ENCODE measurements around the gene EIF5. TPM values are rescaled to one million over a fixed set of nuclear protein-coding genes. Genes with fewer than 3 reads are reported as not detected.

Gene EIF5
- total RNA-seq, 1 experiment from 2014 or later = 356 TPM

DNA sequence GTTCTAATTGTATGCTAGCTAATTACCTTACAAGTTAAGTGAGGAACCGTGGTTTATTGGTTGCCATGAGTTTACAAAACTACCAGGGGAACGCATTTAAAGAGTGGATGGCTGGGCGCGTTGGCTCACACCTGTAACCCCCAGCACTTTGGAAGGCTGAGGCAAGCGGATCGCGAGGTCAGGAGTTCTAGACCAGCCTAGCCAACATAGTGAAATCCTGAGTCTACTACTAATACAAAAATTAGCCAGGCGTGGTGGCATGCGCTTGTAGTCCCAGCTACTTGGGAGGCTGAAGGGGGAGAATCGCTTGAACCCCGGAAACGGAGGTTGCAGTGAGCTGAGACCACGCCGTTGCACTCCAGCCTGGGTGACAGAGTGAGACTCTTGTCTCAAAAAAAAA lies 2.2 kb downstream of the EIF5 start:
- Mint-ChIP-seq H3K27ac (peak overlapping the region in 2 of 3 experiments; percentile 49 to 88; a peak in 3 of 7 replicates), H3K9me3 (peaks cover 0 to 2% of the 10 kb centered on the region in 2 experiments; a peak in 1 of 5 replicates), H3K4me1 (peaks cover 20 to 26% of the 10 kb centered on the region in 2 experiments), H3K4me3 (peak overlapping the region; percentile 93 to 97), H3K36me3 (ENCODE audit: insufficient read depth in 1 of 3, low read depth in 3 of 3) (peaks cover 60 to 65% (median 62%) of the 10 kb centered on the region in 3 experiments), H3K27me3 (ENCODE audit: low read depth) (peaks cover 2% of the 10 kb centered on the region; the same call in 1 of the 2 replicates)
- H3K23ac ChIP-seq (ENCODE audit: insufficient read length, low read depth, low read length) = no peak overlapping the region
- no peak overlapping the region for H2BK5ac ChIP-seq (ENCODE audit: insufficient read length, low read length)
- TF ChIP-seq, protein P1, sequence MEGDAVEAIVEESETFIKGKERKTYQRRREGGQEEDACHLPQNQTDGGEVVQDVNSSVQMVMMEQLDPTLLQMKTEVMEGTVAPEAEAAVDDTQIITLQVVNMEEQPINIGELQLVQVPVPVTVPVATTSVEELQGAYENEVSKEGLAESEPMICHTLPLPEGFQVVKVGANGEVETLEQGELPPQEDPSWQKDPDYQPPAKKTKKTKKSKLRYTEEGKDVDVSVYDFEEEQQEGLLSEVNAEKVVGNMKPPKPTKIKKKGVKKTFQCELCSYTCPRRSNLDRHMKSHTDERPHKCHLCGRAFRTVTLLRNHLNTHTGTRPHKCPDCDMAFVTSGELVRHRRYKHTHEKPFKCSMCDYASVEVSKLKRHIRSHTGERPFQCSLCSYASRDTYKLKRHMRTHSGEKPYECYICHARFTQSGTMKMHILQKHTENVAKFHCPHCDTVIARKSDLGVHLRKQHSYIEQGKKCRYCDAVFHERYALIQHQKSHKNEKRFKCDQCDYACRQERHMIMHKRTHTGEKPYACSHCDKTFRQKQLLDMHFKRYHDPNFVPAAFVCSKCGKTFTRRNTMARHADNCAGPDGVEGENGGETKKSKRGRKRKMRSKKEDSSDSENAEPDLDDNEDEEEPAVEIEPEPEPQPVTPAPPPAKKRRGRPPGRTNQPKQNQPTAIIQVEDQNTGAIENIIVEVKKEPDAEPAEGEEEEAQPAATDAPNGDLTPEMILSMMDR (conservative IDR thresholded peaks at IDR 0.05) = no peak
- no peaks in the 10 kb centered on the region for H3K9me3 ChIP-seq (ENCODE audit: control insufficient read depth, low read depth, low read length)
- no peak overlapping the region for H3K56ac ChIP-seq (ENCODE audit: insufficient read length, low read depth, low read length)
- H2BK120ac ChIP-seq (ENCODE audit: low read depth, low read length, poor library complexity, severe bottlenecking) = no peak overlapping the region
- no peak overlapping the region for H2AFZ ChIP-seq (ENCODE audit: low read length)
- peaks cover 6% of the 10 kb centered on the region for H3K23me2 ChIP-seq (ENCODE audit: insufficient read length, low read depth, low read length, poor library complexity, severe bottlenecking)
- H3K9ac ChIP-seq (ENCODE audit: extremely low read depth, insufficient read length, low read length) = no peak overlapping the region
- no peak overlapping the region for H4K8ac ChIP-seq (replicated peaks; ENCODE audit: insufficient read length, low read depth, low read length)
- H3K18ac ChIP-seq (ENCODE audit: insufficient read length, low read depth, low read length) = no peak overlapping the region
- no peak overlapping the region for H4K5ac ChIP-seq (ENCODE audit: insufficient read length, low read depth, low read length)
- H2AK5ac ChIP-seq (ENCODE audit: insufficient read length, low read length) = no peak overlapping the region
- H3K4me1 ChIP-seq (ENCODE audit: insufficient read depth, low read length) = no peaks in the 10 kb centered on the region
- no peak overlapping the region for H2BK20ac ChIP-seq (ENCODE audit: low read depth, low read length, poor library complexity, severe bottlenecking)
- no peak overlapping the region for H3T11ph ChIP-seq (ENCODE audit: low read length)
- H2BK12ac ChIP-seq (ENCODE audit: insufficient read length, low read depth, low read length) = no peak overlapping the region
- no peak for DNase-seq
- H3K4ac ChIP-seq (ENCODE audit: low read depth, low read length) = no peak overlapping the region
- no peak overlapping the region for H4K91ac ChIP-seq (ENCODE audit: insufficient read length, low read depth, low read length)
- H2BK15ac ChIP-seq (ENCODE audit: low read depth, low read length) = no peak overlapping the region
- peaks cover 7% of the 10 kb centered on the region; the same call in 1 of the 2 replicates for H3K79me2 ChIP-seq (ENCODE audit: insufficient read depth, low read length)
- no peak overlapping the region for H3K27ac ChIP-seq (ENCODE audit: insufficient read length, low read depth, low read length)
- H3K27me3 ChIP-seq (ENCODE audit: insufficient read depth, low read length) = no peaks in the 10 kb centered on the region
- no CpG with 5 or more reads among the region's 14 CpGs for WGBS (ENCODE audit: extremely low coverage, insufficient read length, low lambda C conversion rate)
- no peaks in the 10 kb centered on the region for H3K79me1 ChIP-seq (ENCODE audit: insufficient read depth, low read depth, low read length, poor library complexity, severe bottlenecking)
- peak overlapping the region; percentile 99 for H3K4me2 ChIP-seq (ENCODE audit: insufficient read depth, insufficient read length, low read length)
- no peak overlapping the region for H3K14ac ChIP-seq (ENCODE audit: insufficient read depth, low read length)
- no peaks in the 10 kb centered on the region for H4K20me1 ChIP-seq (ENCODE audit: control insufficient read depth, insufficient read depth, insufficient read length)

Measured in H9 (cell line).